Stimulated activated CD8-positive, alpha-beta memory T cell treated with anti-CD3 and anti-CD28 coated beads, Interleukin-7, amount 100 ng/mL, for 4 hours (primary cell): ENCODE measurements around the gene LHB.
"Not testable (repeated sequence)": the region's sequence is repeated elsewhere in the genome, so short reads cannot be mapped to it uniquely, and the experiment has no call there.

Experiments
- DNase-seq, 2 donors: peaks; one replicate each; pipeline ENCODE4 v3.0.0-alpha.2; 2020; ENCODE audit warnings: low read depth in 2 of 2

LHB gene

GRCh38 chr19:49038111-49038510 is 21.2 kb upstream of the LHB start:
- not testable (repeated sequence) for DNase-seq

- DNase-seq: not testable (repeated sequence)
Observed at GRCh38 chr19:49036815-49037214, 19.9 kb upstream of the LHB start, which contains the start of gene CGB1. Gene CGB1, minus strand, starts transcription at chr19:49036895. Its CDS starts 184 bp downstream, at chr19:49036711.

- peak in 1 of 2 donors; percentile 45 for DNase-seq
Observed at GRCh38 chr19:49031642-49032301, 14.9 kb upstream of the LHB start, which contains the start of gene CGB2. Gene CGB2, plus strand, starts transcription at chr19:49031890. Its CDS starts 206 bp downstream, at chr19:49032096.

GRCh38 chr19:49030323-49030722 is 13.4 kb upstream of the LHB start:
- DNase-seq: not testable (repeated sequence)

GRCh38 chr19:49029749-49030148 is 12.9 kb upstream of the LHB start:
- not testable (repeated sequence) for DNase-seq

- not testable (repeated sequence) for DNase-seq
Observed at GRCh38 chr19:49028686-49029085, 11.8 kb upstream of the LHB start.

GRCh38 chr19:49025599-49025998 is 8.7 kb upstream of the LHB start:
- DNase-seq: not testable (repeated sequence)

- not testable (repeated sequence) for DNase-seq
Observed at GRCh38 chr19:49025088-49025487, 8.2 kb upstream of the LHB start.

- not testable (repeated sequence) for DNase-seq
Observed at GRCh38 chr19:49024233-49024632, 7.3 kb upstream of the LHB start, which contains the start of gene CGB3. Gene CGB3, minus strand, starts transcription at chr19:49024333. Its CDS starts 362 bp downstream, at chr19:49023971.

- DNase-seq: no peak
Observed at GRCh38 chr19:49022116-49022515, 5.2 kb upstream of the LHB start.

- DNase-seq: no peak
Observed at GRCh38 chr19:49020931-49021895, 4.3 kb upstream of the LHB start.

- DNase-seq: no peak
Observed at GRCh38 chr19:49020342-49020741, 3.5 kb upstream of the LHB start.

- peak in 1 of 2 donors; percentile 43 for DNase-seq
Observed at GRCh38 chr19:49019242-49019932, 2.5 kb upstream of the LHB start.

- not testable (repeated sequence) for DNase-seq
Observed at GRCh38 chr19:49018388-49019241, 1.7 kb upstream of the LHB start.

GRCh38 chr19:49017666-49018351 is 918 bp upstream of the LHB start:
- peak in 1 of 2 donors; percentile 53 for DNase-seq

GRCh38 chr19:49016067-49016839 is 638 bp downstream of the LHB start:
- DNase-seq: no peak

- DNase-seq: no peak
Observed at GRCh38 chr19:49014870-49015255, 2.0 kb downstream of the LHB start.

GRCh38 chr19:49014123-49014869 is 2.6 kb downstream of the LHB start:
- DNase-seq: no peak

GRCh38 chr19:49011194-49011593 is 5.7 kb downstream of the LHB start:
- no peak for DNase-seq
